GM10847 (cell line): ENCODE results near the gene SYMPK.

ENCODE experiments used
- POLR2A ChIP-seq: IDR thresholded peaks from 2 replicates; pipeline ENCODE4 v1.6.1; 2011; ENCODE audit not compliant: insufficient read length; ENCODE audit errors: extremely low read depth

Gene SYMPK

GRCh38 chr19:45862564-45863334 lies at the start of gene SYMPK:
SYMPK (minus strand) TSS chr19:45863147; CDS start chr19:45854495, 8,652 bp downstream.
- TF ChIP-seq POLR2A = peak; percentile 75

GRCh38 chr19:45911291-45911690 lies 48.3 kb upstream of the SYMPK start:
- TF ChIP-seq POLR2A = no peak

- no peak for TF ChIP-seq POLR2A
These were observed 46.0 kb upstream of the SYMPK start for GRCh38 chr19:45908956-45909355.

GRCh38 chr19:45906221-45906620 lies 43.3 kb upstream of the SYMPK start:
- no peak for TF ChIP-seq POLR2A

GRCh38 chr19:45905011-45905410 lies 42.1 kb upstream of the SYMPK start:
- no peak for TF ChIP-seq POLR2A

- peak; percentile 84 for TF ChIP-seq POLR2A
These were observed 40.0 kb upstream of the SYMPK start for GRCh38 chr19:45902651-45903625.

- no peak for TF ChIP-seq POLR2A
These were observed 39.1 kb upstream of the SYMPK start, which contains the start of gene MYPOP for GRCh38 chr19:45901912-45902650. MYPOP (minus strand) TSS chr19:45902613; CDS start chr19:45901773, 840 bp downstream.

- TF ChIP-seq POLR2A = no peak
These were observed 38.5 kb upstream of the SYMPK start for GRCh38 chr19:45901432-45901911.

GRCh38 chr19:45900738-45901431 lies 37.9 kb upstream of the SYMPK start:
- no peak for TF ChIP-seq POLR2A

GRCh38 chr19:45899919-45900589 lies 37.1 kb upstream of the SYMPK start:
- TF ChIP-seq POLR2A = no peak

- TF ChIP-seq POLR2A = no peak
These were observed 36.3 kb upstream of the SYMPK start for GRCh38 chr19:45899253-45899652.

GRCh38 chr19:45897261-45897812 lies 34.4 kb upstream of the SYMPK start:
- TF ChIP-seq POLR2A = no peak

GRCh38 chr19:45895519-45895972 lies 32.6 kb upstream of the SYMPK start:
- no peak for TF ChIP-seq POLR2A
